Activated T-cell treated with anti-CD3 and anti-CD28 coated beads, Interleukin-2, amount 50 U/mL, for 4 hours (primary cell): ENCODE results near the gene DKKL1. TPM values are rescaled to one million over a fixed set of nuclear protein-coding genes. Genes with fewer than 3 reads are reported as not detected.

Experiments used
- ATAC-seq, 2 donors: fragments of 200-7000 bp; cut with Tn5 transposase; one replicate each; pipeline ENCODE4 v1.10.0; 2021
- DNase-seq: peaks from one replicate; pipeline ENCODE4 v3.0.0-alpha.2; 2020
- H3K27me3 Mint-ChIP-seq: one replicate; pipeline ENCODE4 v1.8.0; 2021; ENCODE audit warnings: low read depth, mixed read lengths
- H3K36me3 Mint-ChIP-seq: one replicate; pipeline ENCODE4 v1.8.0; 2022; ENCODE audit warnings: mixed read lengths; ENCODE audit not compliant: insufficient read depth
- H3K4me1 Mint-ChIP-seq: one replicate; pipeline ENCODE4 v1.8.0; 2021; ENCODE audit warnings: low read depth, mixed read lengths
- H3K4me3 Mint-ChIP-seq: one replicate; pipeline ENCODE4 v1.8.0; 2021; ENCODE audit warnings: mild to moderate bottlenecking, moderate library complexity, mixed read lengths
- H3K9me3 Mint-ChIP-seq: one replicate; pipeline ENCODE4 v1.8.0; 2021; ENCODE audit warnings: mixed read lengths
- total RNA-seq, 3 donors: library from RNA; stranded (reverse); gene quantifications; one replicate each; pipeline ENCODE4 v1.2.1, GENCODE V29; 2021

Gene DKKL1
- total RNA-seq, 3 donors from 2014 or later = not detected

DNA sequence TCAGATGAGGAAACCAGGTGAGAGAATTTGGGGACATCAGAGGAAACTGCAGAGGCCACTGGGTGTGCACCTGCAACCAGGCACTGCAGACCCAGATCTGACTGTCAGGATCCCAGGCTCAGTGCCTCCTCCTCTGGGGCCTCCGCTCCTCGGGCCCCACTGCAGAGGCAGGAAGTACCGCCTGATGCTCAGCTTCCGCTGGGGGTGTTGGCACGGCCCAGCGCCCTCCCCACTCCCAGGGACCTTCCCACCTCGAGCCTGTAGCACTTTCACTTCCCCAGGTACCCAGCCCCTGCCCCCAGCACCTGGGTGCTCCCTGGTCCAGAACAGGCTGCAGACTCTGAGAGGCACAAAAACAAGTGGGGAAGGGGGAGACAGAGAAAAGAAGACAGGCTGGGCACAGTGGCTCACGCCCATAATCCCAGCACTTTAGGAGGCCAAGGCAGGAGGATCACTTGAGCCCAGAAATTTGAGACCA, 29.8 kb upstream of the DKKL1 start:
- ATAC-seq (peak; percentile 54 to 57), DNase-seq (peak; percentile 58)
- Mint-ChIP-seq H3K27me3 (no peaks in the 10 kb centered on the region), H3K4me1 (peaks cover 76% of the 10 kb centered on the region), H3K9me3 (no peaks in the 10 kb centered on the region), H3K4me3 (peak overlapping the region; percentile 80), H3K36me3 (peaks cover 15% of the 10 kb centered on the region)

DNA sequence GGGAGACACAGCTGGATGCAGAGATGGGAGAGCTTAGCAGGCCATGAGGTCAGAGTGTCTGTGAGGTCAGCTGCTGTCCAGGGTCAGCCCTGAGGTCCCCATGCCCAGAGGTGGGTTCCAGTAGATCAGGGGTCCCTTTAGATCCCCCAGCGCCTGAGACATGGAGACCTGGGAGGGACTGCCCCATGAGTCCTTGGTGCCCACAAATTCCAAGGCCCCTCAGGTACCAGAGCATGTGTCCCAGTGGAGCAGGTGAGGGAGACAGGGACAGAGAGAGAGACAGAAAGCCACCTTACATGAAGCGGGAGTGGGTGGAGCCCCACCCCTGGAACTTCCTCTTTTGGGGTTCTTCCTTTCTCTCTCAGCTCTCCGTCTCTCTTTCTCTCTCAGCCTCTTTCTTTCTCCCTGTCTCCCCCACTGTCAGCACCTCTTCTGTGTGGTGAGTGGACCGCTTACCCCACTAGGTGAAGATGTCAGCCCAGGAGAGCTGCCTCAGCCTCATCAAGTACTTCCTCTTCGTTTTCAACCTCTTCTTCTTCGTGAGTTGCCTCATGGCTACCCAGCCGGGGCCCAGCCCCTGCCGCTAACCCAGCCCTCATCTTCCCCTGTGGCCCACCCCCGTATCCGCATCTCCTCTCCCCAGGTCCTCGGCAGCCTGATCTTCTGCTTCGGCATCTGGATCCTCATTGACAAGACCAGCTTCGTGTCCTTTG, 28.4 kb upstream of the DKKL1 start, which contains the start of gene CD37:
Gene CD37 (plus strand): TSS at position 336 of the 713 bp plus-strand sequence. CDS start 135 bp downstream, at position 471.
- peaks cover 73% of the 10 kb centered on the region for H3K4me1 Mint-ChIP-seq
- ATAC-seq (peak; percentile 57), DNase-seq (peak; percentile 45)
- H3K9me3 Mint-ChIP-seq = no peaks in the 10 kb centered on the region
- H3K4me3 Mint-ChIP-seq = peak within 1 kb of the TSS; percentile 98
- H3K27me3 Mint-ChIP-seq = no peaks in the 10 kb centered on the region
- H3K36me3 Mint-ChIP-seq = peaks cover 14% of the 10 kb centered on the region

DNA sequence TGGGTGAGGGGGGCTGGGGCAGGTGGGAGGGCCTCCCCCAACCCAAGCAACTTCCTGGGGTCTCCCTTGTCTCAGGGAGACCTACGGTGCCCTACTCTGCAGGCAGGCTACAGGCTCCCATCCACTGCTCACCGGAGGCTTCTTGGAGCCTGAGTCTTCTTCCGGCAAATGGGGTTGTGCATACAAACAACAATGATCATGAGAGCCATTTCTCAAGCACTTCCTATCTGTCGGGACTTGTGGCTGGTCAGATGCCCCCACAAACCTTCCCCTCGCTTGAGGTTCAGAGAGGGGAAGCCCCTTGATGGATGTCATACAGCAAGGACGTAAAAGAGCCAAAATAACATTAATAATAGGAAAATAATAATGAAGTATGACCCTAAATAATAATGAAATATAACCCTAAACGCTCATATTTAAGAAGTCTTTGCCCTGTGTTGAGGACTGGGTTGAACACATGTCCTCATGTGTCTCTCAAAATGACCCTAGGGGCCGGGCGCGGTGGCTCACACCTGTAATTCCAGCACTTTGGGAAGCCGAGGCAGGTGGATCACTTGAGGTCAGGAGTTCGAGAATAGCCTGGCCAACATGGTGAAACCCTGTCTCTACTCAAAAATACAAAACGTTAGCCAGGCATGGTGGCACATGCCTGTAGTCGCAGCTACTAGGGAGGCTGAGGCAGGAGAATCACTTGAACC, 27.7 kb upstream of the DKKL1 start:
- H3K4me3 Mint-ChIP-seq = peak overlapping the region; percentile 98
- no peaks in the 10 kb centered on the region for H3K27me3 Mint-ChIP-seq
- H3K9me3 Mint-ChIP-seq = no peaks in the 10 kb centered on the region
- ATAC-seq (peak; percentile 22 to 25), DNase-seq (no peak)
- peaks cover 74% of the 10 kb centered on the region for H3K4me1 Mint-ChIP-seq
- H3K36me3 Mint-ChIP-seq = peaks cover 17% of the 10 kb centered on the region

DNA sequence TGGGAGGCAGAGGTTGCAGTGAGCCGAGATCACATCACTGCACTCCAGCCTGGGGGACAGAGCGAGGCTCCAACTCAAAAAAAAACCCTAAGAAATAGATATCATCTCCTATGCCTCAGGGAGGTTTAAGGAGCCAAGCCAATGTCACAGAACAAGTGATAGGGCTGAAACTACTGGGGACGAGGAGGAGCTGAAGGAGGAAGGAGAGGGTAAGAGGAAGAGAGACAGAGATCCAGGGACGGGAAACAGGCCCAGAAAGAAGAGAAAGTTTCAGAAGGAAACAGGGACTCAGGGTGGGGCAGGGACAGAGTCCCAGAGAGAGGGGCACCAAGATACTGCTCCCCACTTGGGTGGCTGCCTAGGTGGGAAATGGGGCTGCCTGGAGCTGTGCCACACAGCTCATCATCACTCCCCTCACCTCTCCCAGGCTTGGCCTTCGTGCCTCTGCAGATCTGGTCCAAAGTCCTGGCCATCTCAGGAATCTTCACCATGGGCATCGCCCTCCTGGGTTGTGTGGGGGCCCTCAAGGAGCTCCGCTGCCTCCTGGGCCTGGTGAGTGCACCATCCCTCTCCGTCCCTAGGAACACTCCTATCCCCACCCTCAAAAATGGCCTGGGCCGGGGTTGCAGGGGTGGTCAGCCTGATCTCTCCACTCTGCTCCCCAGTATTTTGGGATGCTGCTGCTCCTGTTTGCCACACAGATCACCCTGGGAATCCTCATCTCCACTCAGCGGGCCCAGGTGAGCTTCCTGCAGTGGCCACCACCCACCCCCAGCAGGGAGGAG, 27.0 kb upstream of the DKKL1 start:
- Mint-ChIP-seq H3K4me3 (peak overlapping the region; percentile 98), H3K27me3 (no peaks in the 10 kb centered on the region), H3K4me1 (peaks cover 68% of the 10 kb centered on the region), H3K36me3 (peaks cover 17% of the 10 kb centered on the region), H3K9me3 (no peaks in the 10 kb centered on the region)
- no peak for ATAC-seq
- no peak for DNase-seq

DNA sequence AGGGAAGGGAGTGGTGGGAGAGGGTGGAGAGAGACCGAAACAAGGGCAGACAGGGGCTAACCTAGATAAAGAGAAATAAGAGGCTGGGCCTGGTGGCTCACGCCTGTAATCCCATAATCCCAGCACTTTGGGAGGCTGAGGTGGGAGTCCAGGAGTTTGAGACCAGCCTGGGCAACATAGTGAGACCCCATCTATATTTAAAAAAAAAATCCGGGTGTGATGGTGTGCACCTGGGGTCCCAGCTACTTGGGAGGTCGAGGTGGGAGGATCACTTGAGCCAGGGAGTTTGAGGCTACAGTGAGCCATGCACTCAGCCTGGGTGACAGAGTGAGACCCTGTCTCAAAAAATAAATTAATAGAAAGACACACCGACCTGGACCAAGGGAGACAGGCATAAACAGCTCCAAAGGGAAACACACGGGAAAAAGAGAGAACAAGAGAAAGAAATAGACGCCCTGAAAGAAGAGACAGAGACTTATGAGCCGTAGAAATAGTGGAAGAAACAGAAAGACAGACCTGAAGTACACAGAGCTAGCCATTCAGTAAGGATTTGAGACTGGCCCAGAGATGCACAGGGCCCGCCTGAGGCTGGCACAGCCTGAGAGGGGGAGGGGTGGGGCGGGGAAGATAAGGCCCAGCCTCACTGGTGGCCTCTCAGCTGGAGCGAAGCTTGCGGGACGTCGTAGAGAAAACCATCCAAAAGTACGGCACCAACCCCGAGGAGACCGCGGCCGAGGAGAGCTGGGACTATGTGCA, 26.2 kb upstream of the DKKL1 start:
- Mint-ChIP-seq H3K27me3 (no peaks in the 10 kb centered on the region), H3K9me3 (no peaks in the 10 kb centered on the region), H3K4me3 (peak overlapping the region; percentile 41), H3K36me3 (peaks cover 17% of the 10 kb centered on the region), H3K4me1 (peaks cover 61% of the 10 kb centered on the region)
- DNase-seq (no peak), ATAC-seq (no peak)

DNA sequence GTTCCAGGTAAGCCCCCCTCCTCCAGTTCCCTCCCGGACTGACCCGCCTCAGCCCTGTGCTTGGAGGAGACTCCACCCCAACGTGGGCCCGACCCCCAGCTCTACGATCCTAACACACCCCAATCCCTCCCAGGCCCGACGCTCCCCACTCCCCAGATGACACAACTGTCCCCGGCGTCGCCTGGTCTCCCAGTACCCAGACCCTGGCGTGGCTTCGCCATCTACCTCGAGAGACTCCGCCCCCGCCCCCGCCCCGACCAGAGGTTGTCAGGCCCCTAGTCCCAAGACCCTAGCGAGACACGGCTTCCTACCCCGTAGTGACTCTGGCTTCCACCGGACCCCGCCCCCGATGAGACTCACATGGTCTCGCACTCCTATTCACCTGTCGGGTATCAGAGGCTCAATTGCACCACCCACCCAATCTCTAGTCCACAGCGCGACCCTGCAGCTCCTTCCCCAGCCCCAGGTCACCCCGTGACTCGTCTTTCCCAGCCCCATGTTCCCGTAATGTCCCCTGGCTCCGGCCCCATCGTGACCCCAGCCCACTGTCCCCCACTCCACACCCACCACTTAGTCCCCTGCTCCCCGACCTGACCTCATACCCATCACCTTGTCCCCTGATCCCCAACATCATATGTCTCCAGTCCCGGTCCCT, 25.5 kb upstream of the DKKL1 start:
- no peaks in the 10 kb centered on the region for H3K27me3 Mint-ChIP-seq
- H3K9me3 Mint-ChIP-seq = no peaks in the 10 kb centered on the region
- ATAC-seq (no peak), DNase-seq (no peak)
- no peak overlapping the region for H3K4me3 Mint-ChIP-seq
- peaks cover 53% of the 10 kb centered on the region for H3K4me1 Mint-ChIP-seq
- peaks cover 20% of the 10 kb centered on the region for H3K36me3 Mint-ChIP-seq

DNA sequence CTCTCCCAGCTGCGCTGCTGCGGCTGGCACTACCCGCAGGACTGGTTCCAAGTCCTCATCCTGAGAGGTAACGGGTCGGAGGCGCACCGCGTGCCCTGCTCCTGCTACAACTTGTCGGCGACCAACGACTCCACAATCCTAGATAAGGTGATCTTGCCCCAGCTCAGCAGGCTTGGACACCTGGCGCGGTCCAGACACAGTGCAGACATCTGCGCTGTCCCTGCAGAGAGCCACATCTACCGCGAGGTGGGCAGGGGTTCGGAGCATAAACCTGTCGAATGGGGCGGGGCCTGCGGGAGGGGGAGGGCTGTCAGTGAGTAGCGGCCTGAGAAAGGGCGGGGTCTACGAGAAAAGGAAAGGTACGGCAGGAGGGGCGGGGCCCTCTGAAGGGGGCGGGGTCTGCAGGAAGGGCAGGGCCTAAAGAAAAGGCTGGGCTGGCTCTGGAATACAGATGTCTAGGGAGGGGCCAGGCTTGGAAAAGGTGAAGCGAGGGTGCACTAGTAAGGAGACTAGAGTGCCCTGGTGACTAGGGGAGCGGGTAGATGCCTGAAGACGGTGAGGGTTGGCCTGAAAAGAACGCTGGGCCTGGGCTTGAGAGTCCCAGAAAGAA, 24.9 kb upstream of the DKKL1 start:
- Mint-ChIP-seq H3K4me1 (peaks cover 47% of the 10 kb centered on the region), H3K27me3 (no peaks in the 10 kb centered on the region), H3K4me3 (no peak overlapping the region), H3K36me3 (peaks cover 20% of the 10 kb centered on the region), H3K9me3 (no peaks in the 10 kb centered on the region)
- DNase-seq = no peak
- no peak for ATAC-seq

DNA sequence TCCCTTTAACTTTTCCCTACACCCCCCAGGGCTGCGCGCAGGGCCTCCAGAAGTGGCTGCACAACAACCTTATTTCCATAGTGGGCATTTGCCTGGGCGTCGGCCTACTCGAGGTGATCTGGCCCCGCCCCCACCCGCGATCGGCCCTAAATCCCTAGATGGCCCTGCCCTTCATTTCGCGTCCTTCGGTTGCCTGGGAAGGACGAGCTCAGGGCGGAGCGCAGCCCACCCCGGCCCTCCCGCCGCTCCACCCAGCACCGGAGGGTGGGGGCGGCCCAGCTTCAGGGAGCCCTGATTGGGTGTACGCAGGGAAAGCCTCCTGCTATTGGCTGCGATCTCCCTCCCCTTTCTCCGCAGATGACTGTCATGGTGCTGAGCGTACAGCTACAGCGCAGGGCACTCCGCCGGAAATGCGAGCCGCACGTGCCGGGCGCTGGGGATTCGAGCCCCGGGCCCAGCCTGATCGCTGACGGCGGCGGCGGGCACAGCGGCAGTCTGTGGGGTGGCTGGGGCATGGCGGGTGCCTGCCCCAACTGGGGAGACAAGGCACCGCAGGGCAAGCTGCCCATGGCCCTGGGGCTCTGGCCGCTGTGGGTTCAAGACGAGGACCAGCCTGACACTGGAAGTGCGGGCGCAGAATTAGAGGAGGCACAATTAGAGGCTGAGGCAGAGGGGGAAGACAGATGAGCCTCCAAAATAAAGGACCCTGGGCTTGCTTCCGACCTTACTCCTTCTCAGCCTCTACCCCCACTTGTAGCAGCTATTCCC, 24.2 kb upstream of the DKKL1 start:
- Mint-ChIP-seq H3K4me1 (peaks cover 41% of the 10 kb centered on the region), H3K36me3 (peaks cover 20% of the 10 kb centered on the region), H3K9me3 (no peaks in the 10 kb centered on the region), H3K27me3 (no peaks in the 10 kb centered on the region), H3K4me3 (no peak overlapping the region)
- DNase-seq (no peak), ATAC-seq (no peak)

DNA sequence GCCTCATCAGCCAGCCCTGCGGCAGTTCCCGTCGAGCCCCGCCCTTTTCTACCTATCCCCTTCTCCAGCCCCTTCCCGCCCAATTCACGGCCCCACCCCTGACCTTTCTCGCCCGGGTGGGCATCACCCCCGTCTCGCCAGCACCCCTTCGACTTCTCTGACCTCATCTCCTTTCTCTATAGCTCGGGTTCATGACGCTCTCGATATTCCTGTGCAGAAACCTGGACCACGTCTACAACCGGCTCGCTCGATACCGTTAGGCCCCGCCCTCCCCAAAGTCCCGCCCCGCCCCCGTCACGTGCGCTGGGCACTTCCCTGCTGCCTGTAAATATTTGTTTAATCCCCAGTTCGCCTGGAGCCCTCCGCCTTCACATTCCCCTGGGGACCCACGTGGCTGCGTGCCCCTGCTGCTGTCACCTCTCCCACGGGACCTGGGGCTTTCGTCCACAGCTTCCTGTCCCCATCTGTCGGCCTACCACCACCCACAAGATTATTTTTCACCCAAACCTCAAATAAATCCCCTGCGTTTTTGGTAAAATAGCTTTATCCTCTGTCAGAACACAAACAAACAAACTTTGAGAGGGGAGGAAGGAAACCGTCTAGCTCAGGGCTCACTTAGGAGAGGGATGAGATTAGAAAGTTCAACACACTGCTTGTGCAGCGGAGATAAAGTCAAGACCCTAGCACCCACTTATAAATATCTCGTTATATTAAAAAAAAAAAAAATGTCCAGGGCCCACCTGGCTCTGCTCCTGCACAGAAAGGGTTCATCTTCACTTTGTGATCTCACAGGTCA, 23.4 kb upstream of the DKKL1 start:
- no peak for ATAC-seq
- no peaks in the 10 kb centered on the region for H3K27me3 Mint-ChIP-seq

DNA sequence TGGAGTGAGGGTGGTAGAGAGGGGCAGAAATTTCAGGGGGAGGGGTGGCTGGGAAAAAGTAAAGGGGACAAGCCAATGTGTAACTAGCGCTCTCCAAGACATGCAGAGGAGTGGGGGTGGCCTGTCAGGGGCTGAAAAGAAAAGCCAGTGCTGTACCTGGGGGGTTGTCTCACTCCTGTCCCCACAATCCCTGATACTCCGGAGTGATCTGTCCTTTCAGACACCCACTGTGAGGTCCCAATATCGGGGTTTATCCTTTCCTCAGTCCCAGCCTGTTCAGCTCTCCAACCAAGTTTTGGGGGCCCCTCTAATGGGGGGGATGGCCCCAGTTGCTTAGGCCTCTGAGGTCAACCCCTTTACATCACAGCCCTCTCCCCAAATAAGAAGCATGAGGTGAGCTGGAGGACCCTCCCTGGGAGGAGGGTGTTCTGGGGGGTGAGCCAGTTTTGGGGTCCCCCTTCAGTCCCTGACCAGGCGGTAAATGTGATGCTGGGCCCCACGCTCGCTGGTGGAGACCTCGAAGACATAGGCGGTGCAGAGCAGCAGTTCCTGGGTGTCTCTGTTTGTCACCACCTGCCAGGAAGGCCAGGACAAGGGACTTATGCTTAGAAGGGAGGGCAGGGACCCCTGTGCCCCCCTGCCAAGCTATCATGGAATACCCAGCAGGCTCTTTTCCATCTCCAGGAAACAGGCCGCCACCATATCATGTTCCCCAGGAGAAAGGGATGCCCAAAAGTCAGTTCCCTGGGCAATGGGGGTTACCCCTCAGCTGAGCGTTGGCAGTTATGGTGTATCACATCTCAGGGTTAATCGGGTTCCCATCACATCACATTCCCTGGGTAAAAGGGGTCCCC, 22.6 kb upstream of the DKKL1 start:
- H3K4me3 Mint-ChIP-seq = no peak overlapping the region
- H3K27me3 Mint-ChIP-seq = no peaks in the 10 kb centered on the region
- H3K36me3 Mint-ChIP-seq = peaks cover 20% of the 10 kb centered on the region
- no peaks in the 10 kb centered on the region for H3K9me3 Mint-ChIP-seq
- peaks cover 34% of the 10 kb centered on the region for H3K4me1 Mint-ChIP-seq
- no peak for DNase-seq
- no peak for ATAC-seq

More for the DNA sequence above, 23.4 kb upstream of the DKKL1 start:
- no peak for DNase-seq
- H3K4me1 Mint-ChIP-seq = peaks cover 42% of the 10 kb centered on the region
- H3K36me3 Mint-ChIP-seq = peaks cover 20% of the 10 kb centered on the region
- H3K4me3 Mint-ChIP-seq = no peak overlapping the region
- no peaks in the 10 kb centered on the region for H3K9me3 Mint-ChIP-seq

DNA sequence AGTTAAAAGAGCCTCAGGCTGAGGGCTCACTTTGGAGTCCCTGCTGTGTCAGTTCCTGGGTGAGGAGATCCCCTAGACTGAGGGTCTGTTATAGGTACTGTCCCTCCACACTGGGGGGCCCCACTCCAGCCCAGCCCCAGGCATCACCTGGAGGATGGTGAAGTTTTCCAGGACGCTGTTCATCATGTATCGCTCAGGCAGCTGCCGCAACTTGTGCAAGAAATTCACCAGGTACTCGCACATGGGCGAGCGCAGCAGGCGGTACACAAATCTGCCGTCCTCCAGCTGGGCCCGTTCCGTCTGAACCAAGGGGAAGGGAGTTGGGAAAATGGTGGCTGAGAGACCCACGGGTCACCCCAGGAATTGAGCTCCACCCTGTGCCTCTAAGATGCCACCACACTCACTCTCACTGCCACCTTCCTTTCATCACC, 21.4 kb upstream of the DKKL1 start:
- Mint-ChIP-seq H3K27me3 (no peaks in the 10 kb centered on the region), H3K9me3 (no peaks in the 10 kb centered on the region), H3K4me1 (peaks cover 24% of the 10 kb centered on the region), H3K36me3 (peaks cover 20% of the 10 kb centered on the region), H3K4me3 (no peak overlapping the region)
- no peak for ATAC-seq
- DNase-seq = no peak
